ENCODE data around the gene KYAT1. TPM values are rescaled to one million over a fixed set of nuclear protein-coding genes. Genes with fewer than 3 reads are reported as not detected.

The KYAT1 gene
- total RNA-seq, 2 donors from 2014 or later, result 20.1 to 29.6 TPM

GRCh38 chr9:128828267-128828666, 53.5 kb downstream of the KYAT1 start:
- ATAC-seq (replicated peaks), result no peak
- peak overlapping the region; percentile 98 for H3K4me3 Mint-ChIP-seq
- H3K9me3 Mint-ChIP-seq, result no peaks in the 10 kb centered on the region
- H3K27me3 Mint-ChIP-seq, result no peaks in the 10 kb centered on the region
- H3K36me3 Mint-ChIP-seq (ENCODE audit: low read depth), result peaks cover 71% of the 10 kb centered on the region
- peak overlapping the region; percentile 96 for H3K27ac Mint-ChIP-seq
- H3K4me1 Mint-ChIP-seq, result peaks cover 9% of the 10 kb centered on the region

GRCh38 chr9:128825923-128826700, 55.6 kb downstream of the KYAT1 start:
- H3K27ac Mint-ChIP-seq, result no peak overlapping the region
- H3K36me3 Mint-ChIP-seq (ENCODE audit: low read depth), result peaks cover 75% of the 10 kb centered on the region
- H3K9me3 Mint-ChIP-seq, result no peaks in the 10 kb centered on the region
- H3K27me3 Mint-ChIP-seq, result no peaks in the 10 kb centered on the region
- no peak overlapping the region for H3K4me3 Mint-ChIP-seq
- H3K4me1 Mint-ChIP-seq, result peaks cover 12% of the 10 kb centered on the region
- ATAC-seq (replicated peaks), result no peak

GRCh38 chr9:128824911-128825310, 56.8 kb downstream of the KYAT1 start:
- H3K4me1 Mint-ChIP-seq, result peaks cover 16% of the 10 kb centered on the region
- no peak for ATAC-seq (replicated peaks)
- no peaks in the 10 kb centered on the region for H3K27me3 Mint-ChIP-seq
- no peak overlapping the region for H3K4me3 Mint-ChIP-seq
- H3K27ac Mint-ChIP-seq, result peak overlapping the region; percentile 43
- no peaks in the 10 kb centered on the region for H3K9me3 Mint-ChIP-seq
- peaks cover 78% of the 10 kb centered on the region for H3K36me3 Mint-ChIP-seq (ENCODE audit: low read depth)

- no peak for ATAC-seq (replicated peaks)
- H3K27me3 Mint-ChIP-seq, result no peaks in the 10 kb centered on the region
- no peaks in the 10 kb centered on the region for H3K9me3 Mint-ChIP-seq
- H3K4me1 Mint-ChIP-seq, result peaks cover 13% of the 10 kb centered on the region
- H3K4me3 Mint-ChIP-seq, result no peak overlapping the region
- H3K36me3 Mint-ChIP-seq (ENCODE audit: low read depth), result peaks cover 70% of the 10 kb centered on the region
- H3K27ac Mint-ChIP-seq, result no peak overlapping the region
These were observed 57.8 kb downstream of the KYAT1 start for GRCh38 chr9:128823903-128824406.

- no peak overlapping the region for H3K27ac Mint-ChIP-seq
- no peak overlapping the region for H3K4me3 Mint-ChIP-seq
These were observed 58.3 kb downstream of the KYAT1 start for GRCh38 chr9:128823362-128823902.

GRCh38 chr9:128822407-128823042, 59.2 kb downstream of the KYAT1 start:
- no peak overlapping the region for H3K27ac Mint-ChIP-seq
- no peak overlapping the region for H3K4me3 Mint-ChIP-seq
- ATAC-seq (replicated peaks), result no peak
- no peaks in the 10 kb centered on the region for H3K27me3 Mint-ChIP-seq
- peaks cover 7% of the 10 kb centered on the region for H3K4me1 Mint-ChIP-seq
- no peaks in the 10 kb centered on the region for H3K9me3 Mint-ChIP-seq
- H3K36me3 Mint-ChIP-seq (ENCODE audit: low read depth), result peaks cover 55% of the 10 kb centered on the region

More at GRCh38 chr9:128823362-128823902, 58.3 kb downstream of the KYAT1 start:
- no peak for ATAC-seq (replicated peaks)
- H3K27me3 Mint-ChIP-seq, result no peaks in the 10 kb centered on the region
- peaks cover 64% of the 10 kb centered on the region for H3K36me3 Mint-ChIP-seq (ENCODE audit: low read depth)
- H3K9me3 Mint-ChIP-seq, result no peaks in the 10 kb centered on the region
- H3K4me1 Mint-ChIP-seq, result peaks cover 8% of the 10 kb centered on the region

- Mint-ChIP-seq H3K27me3 (no peaks in the 10 kb centered on the region), H3K27ac (no peak overlapping the region), H3K9me3 (no peaks in the 10 kb centered on the region), H3K36me3 (ENCODE audit: low read depth) (peaks cover 48% of the 10 kb centered on the region), H3K4me1 (peaks cover 7% of the 10 kb centered on the region), H3K4me3 (no peak overlapping the region)
- no peak for ATAC-seq (replicated peaks)
These were observed 60.0 kb downstream of the KYAT1 start for GRCh38 chr9:128821584-128822406.

- H3K36me3 Mint-ChIP-seq (ENCODE audit: low read depth), result peaks cover 39% of the 10 kb centered on the region
- ATAC-seq (replicated peaks), result no peak
- H3K27me3 Mint-ChIP-seq, result no peaks in the 10 kb centered on the region
- no peaks in the 10 kb centered on the region for H3K9me3 Mint-ChIP-seq
- H3K4me3 Mint-ChIP-seq, result peak overlapping the region; percentile 68
- H3K4me1 Mint-ChIP-seq, result peaks cover 7% of the 10 kb centered on the region
- no peak overlapping the region for H3K27ac Mint-ChIP-seq
These were observed 60.8 kb downstream of the KYAT1 start for GRCh38 chr9:128820665-128821583.

GRCh38 chr9:128819716-128820664, 61.8 kb downstream of the KYAT1 start:
- no peak for ATAC-seq (replicated peaks)
- no peaks in the 10 kb centered on the region for H3K9me3 Mint-ChIP-seq
- H3K4me3 Mint-ChIP-seq, result peak overlapping the region; percentile 68
- H3K4me1 Mint-ChIP-seq, result peaks cover 7% of the 10 kb centered on the region
- H3K27me3 Mint-ChIP-seq, result no peaks in the 10 kb centered on the region
- H3K27ac Mint-ChIP-seq, result no peak overlapping the region
- H3K36me3 Mint-ChIP-seq (ENCODE audit: low read depth), result peaks cover 30% of the 10 kb centered on the region

GRCh38 chr9:128818839-128819715, 62.7 kb downstream of the KYAT1 start:
- peak; percentile 20 for ATAC-seq (replicated peaks)
- Mint-ChIP-seq H3K9me3 (no peaks in the 10 kb centered on the region), H3K27me3 (no peaks in the 10 kb centered on the region), H3K36me3 (ENCODE audit: low read depth) (peaks cover 21% of the 10 kb centered on the region), H3K4me3 (peak overlapping the region; percentile 68), H3K4me1 (peaks cover 7% of the 10 kb centered on the region), H3K27ac (no peak overlapping the region)

GRCh38 chr9:128818099-128818838, 63.5 kb downstream of the KYAT1 start, which contains the start of gene ENDOG:
Gene ENDOG, plus strand, starts transcription at chr9:128818500. Its CDS starts 185 bp downstream, at chr9:128818685.
- Mint-ChIP-seq H3K36me3 (ENCODE audit: low read depth) (peaks cover 16% of the 10 kb centered on the region), H3K4me1 (peaks cover 7% of the 10 kb centered on the region), H3K9me3 (no peaks in the 10 kb centered on the region), H3K27me3 (no peaks in the 10 kb centered on the region), H3K27ac (peak within 1 kb of the TSS; percentile 66), H3K4me3 (peak within 1 kb of the TSS; percentile 82)
- peak; percentile 98 for ATAC-seq (replicated peaks)
